Activated gamma-delta T cell treated with anti-CD3 and anti-CD28 coated beads, Interleukin-2, amount 50 U/mL, for 16 hours (primary cell): ENCODE measurements around the gene ANKFY1.

Experiments
- DNase-seq: peaks from one replicate; pipeline ENCODE4 v3.0.0-alpha.2; 2020; ENCODE audit warnings: low read depth

Gene ANKFY1

GRCh38 chr17:4118015-4118743 lies 145.6 kb downstream of the ANKFY1 start:
- DNase-seq = no peak

GRCh38 chr17:4116516-4116915 lies 147.3 kb downstream of the ANKFY1 start:
- DNase-seq = no peak
